ENCODE measurements around the gene PRR20G.

Gene PRR20G

GRCh38 chr3:127275287-127275781 lies 12.5 kb downstream of the PRR20G start:
- Histone ChIP-seq H3K9me2 (ENCODE audit: low read depth, low read length) (no peaks in the 10 kb centered on the region), H3K27ac (ENCODE audit: low read depth, low read length, poor library complexity, severe bottlenecking) (no peak overlapping the region), H3K4me3 (ENCODE audit: low read depth, low read length, poor library complexity, severe bottlenecking) (no peak overlapping the region), H3K4me2 (ENCODE audit: low read length) (no peak overlapping the region), H2AFZ (ENCODE audit: low read length) (no peak overlapping the region), H3K9ac (ENCODE audit: low read length) (no peak overlapping the region), H3K27me3 (ENCODE audit: insufficient read depth, low read length) (no peaks in the 10 kb centered on the region), H3K9me3 (ENCODE audit: low read length) (no peaks in the 10 kb centered on the region), H3K4me1 (ENCODE audit: insufficient read depth, low read length, severe bottlenecking) (no peaks in the 10 kb centered on the region), H3K36me3 (ENCODE audit: insufficient read depth, low read length) (no peaks in the 10 kb centered on the region), H3K79me2 (ENCODE audit: insufficient read depth, low read length) (no peaks in the 10 kb centered on the region), H4K20me1 (ENCODE audit: insufficient read depth, low read length) (no peaks in the 10 kb centered on the region), H3F3A (ENCODE audit: insufficient read depth, low read length) (no peaks in the 10 kb centered on the region)
- TF ChIP-seq EZH2 (IDR thresholded peaks at IDR 0.05; ENCODE audit: borderline replicate concordance, low read length) (no peak), CTCF (IDR thresholded peaks at IDR 0.05; ENCODE audit: low read length) (no peak)

GRCh38 chr3:127274200-127274760 lies 13.6 kb downstream of the PRR20G start:
- Histone ChIP-seq H3K4me2 (ENCODE audit: low read length) (no peak overlapping the region), H2AFZ (ENCODE audit: low read length) (no peak overlapping the region), H3K9ac (ENCODE audit: low read length) (no peak overlapping the region), H3F3A (ENCODE audit: insufficient read depth, low read length) (no peaks in the 10 kb centered on the region), H3K4me3 (ENCODE audit: low read depth, low read length, poor library complexity, severe bottlenecking) (no peak overlapping the region), H3K27me3 (ENCODE audit: insufficient read depth, low read length) (no peaks in the 10 kb centered on the region), H3K9me2 (ENCODE audit: low read depth, low read length) (no peaks in the 10 kb centered on the region), H3K79me2 (ENCODE audit: insufficient read depth, low read length) (no peaks in the 10 kb centered on the region), H3K4me1 (ENCODE audit: insufficient read depth, low read length, severe bottlenecking) (no peaks in the 10 kb centered on the region), H3K27ac (ENCODE audit: low read depth, low read length, poor library complexity, severe bottlenecking) (no peak overlapping the region), H3K36me3 (ENCODE audit: insufficient read depth, low read length) (no peaks in the 10 kb centered on the region), H4K20me1 (ENCODE audit: insufficient read depth, low read length) (no peaks in the 10 kb centered on the region), H3K9me3 (ENCODE audit: low read length) (no peaks in the 10 kb centered on the region)
- TF ChIP-seq EZH2 (IDR thresholded peaks at IDR 0.05; ENCODE audit: borderline replicate concordance, low read length) = no peak
- no peak for TF ChIP-seq CTCF (IDR thresholded peaks at IDR 0.05; ENCODE audit: low read length)

GRCh38 chr3:127273206-127273605 lies 14.6 kb downstream of the PRR20G start:
- Histone ChIP-seq H3F3A (ENCODE audit: insufficient read depth, low read length) (no peaks in the 10 kb centered on the region), H3K27me3 (ENCODE audit: insufficient read depth, low read length) (no peaks in the 10 kb centered on the region), H3K9ac (ENCODE audit: low read length) (no peak overlapping the region), H3K4me3 (ENCODE audit: low read depth, low read length, poor library complexity, severe bottlenecking) (no peak overlapping the region), H3K27ac (ENCODE audit: low read depth, low read length, poor library complexity, severe bottlenecking) (no peak overlapping the region), H3K36me3 (ENCODE audit: insufficient read depth, low read length) (no peaks in the 10 kb centered on the region), H3K4me1 (ENCODE audit: insufficient read depth, low read length, severe bottlenecking) (no peaks in the 10 kb centered on the region), H3K9me3 (ENCODE audit: low read length) (no peaks in the 10 kb centered on the region), H4K20me1 (ENCODE audit: insufficient read depth, low read length) (no peaks in the 10 kb centered on the region), H3K9me2 (ENCODE audit: low read depth, low read length) (no peaks in the 10 kb centered on the region), H3K79me2 (ENCODE audit: insufficient read depth, low read length) (no peaks in the 10 kb centered on the region), H2AFZ (ENCODE audit: low read length) (no peak overlapping the region), H3K4me2 (ENCODE audit: low read length) (no peak overlapping the region)
- TF ChIP-seq EZH2 (IDR thresholded peaks at IDR 0.05; ENCODE audit: borderline replicate concordance, low read length) (no peak), CTCF (IDR thresholded peaks at IDR 0.05; ENCODE audit: low read length) (no peak)

Measured in OCI-LY1 (cell line).